ENCODE measurements around the gene HLF.

HLF gene

GRCh38 chr17:55274355-55275255, 9.8 kb downstream of the HLF start:
- DNase-seq (ENCODE audit: extremely low read depth in 1 of 2, low read depth in 1 of 2), result no peak

DNA sequence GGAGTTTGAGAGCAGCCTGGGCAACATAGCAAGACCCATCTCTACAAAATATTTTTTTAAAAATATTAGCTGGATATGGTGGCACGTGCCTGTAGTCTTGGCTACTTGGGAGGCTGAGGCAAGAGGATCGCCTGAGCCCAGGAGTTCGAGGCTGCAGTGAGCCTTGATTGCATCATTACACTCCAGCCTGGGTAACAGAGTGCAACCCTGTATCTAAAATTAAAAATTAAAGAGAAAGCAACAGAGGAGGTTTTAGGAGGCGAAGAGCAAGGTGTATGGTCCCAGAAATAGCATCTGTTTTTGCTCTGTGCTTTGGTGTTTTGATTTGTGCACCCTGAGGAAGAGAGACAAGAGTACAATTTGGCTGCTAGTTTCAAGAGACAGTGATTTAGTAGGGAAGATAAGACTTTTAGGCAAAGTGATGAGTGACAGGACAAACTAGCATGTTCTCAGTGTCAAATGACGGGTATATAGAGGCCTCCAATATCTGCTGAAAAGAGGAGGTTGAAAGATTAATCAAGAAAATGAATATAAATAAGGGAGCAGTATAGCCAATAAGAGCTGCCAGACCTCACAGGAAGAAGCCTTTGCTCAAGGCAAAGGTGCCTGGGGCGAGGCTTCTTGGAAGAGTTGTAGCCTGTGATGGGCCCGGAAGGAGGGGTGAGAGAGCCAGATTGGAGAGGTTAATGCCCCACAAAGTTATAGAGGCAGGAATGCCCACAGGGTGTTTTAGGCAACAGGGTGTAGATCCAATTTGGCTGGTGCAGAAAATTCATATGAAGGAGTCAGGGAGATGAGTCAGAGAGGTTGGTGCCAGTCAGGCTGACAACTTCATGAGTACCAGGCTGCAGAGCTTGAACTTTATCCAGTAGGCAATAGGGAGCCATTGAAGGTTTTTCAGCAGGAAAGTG, 11.4 kb downstream of the HLF start:
- no peak for DNase-seq (ENCODE audit: extremely low read depth in 1 of 2, low read depth in 1 of 2)

- DNase-seq (ENCODE audit: extremely low read depth in 1 of 2, low read depth in 1 of 2), result no peak
These were observed 13.6 kb downstream of the HLF start for GRCh38 chr17:55278173-55278961.

GRCh38 chr17:55279203-55279602, 14.4 kb downstream of the HLF start:
- no peak for DNase-seq (ENCODE audit: extremely low read depth in 1 of 2, low read depth in 1 of 2)

DNA sequence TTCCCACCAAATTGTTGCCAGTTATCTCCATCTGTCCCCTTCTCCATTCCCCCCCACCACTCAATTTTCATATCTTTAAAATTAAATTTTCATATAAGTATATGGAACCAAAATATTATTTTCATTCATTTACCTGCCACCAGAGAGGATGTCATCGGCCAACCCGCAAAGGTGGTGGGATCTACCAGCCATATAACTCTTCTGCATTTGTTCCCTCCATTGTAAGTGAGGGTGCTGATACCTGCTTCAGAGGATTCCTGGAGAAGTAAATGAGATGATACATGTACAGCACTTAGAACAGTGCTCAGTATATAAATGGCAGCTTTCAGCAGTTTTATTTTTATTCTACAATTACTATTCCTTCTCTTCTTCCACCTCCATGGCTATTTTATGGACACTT, 15.0 kb downstream of the HLF start:
- no peak for DNase-seq (ENCODE audit: extremely low read depth in 1 of 2, low read depth in 1 of 2)

GRCh38 chr17:55280212-55280611, 15.5 kb downstream of the HLF start:
- DNase-seq (ENCODE audit: extremely low read depth in 1 of 2, low read depth in 1 of 2), result no peak

DNA sequence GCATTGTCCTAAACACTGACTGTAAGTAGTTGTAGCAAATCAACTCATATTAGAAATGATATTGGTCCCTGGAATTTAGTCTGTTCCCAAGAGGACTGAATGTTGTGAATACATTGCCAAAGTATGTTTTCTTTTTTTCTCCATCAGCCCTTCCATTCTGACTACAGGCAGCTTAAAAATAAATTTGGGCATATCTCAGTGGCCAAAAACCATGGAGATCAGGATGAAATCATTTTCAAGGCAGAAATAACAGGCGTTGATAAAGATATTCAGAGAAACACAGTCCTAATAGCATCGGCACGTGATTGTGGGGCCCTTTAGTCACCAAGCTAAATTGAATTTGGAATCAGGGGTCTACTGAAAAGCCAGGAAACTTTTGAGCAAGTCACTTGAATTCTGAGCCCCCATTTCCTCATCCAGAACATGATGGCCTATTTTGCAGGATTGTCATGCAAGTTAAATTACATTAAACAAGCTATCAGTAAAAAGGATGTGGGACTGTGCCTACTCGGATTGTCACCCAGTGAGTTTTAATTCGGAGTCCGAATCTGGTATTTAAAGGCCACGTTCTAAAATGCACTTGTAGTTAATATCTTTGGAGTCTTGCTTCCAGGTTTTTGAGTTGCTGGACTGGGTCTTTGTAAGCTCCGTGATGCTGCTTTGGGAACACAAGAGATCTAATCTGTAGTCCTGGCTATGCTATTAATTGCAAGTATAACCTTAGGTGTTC, 17.1 kb downstream of the HLF start:
- no peak for DNase-seq (ENCODE audit: extremely low read depth in 1 of 2, low read depth in 1 of 2)

GRCh38 chr17:55282379-55282702, 17.6 kb downstream of the HLF start:
- no peak for DNase-seq (ENCODE audit: extremely low read depth in 1 of 2, low read depth in 1 of 2)

GRCh38 chr17:55282741-55283140, 18.0 kb downstream of the HLF start:
- DNase-seq (ENCODE audit: extremely low read depth in 1 of 2, low read depth in 1 of 2), result no peak

DNA sequence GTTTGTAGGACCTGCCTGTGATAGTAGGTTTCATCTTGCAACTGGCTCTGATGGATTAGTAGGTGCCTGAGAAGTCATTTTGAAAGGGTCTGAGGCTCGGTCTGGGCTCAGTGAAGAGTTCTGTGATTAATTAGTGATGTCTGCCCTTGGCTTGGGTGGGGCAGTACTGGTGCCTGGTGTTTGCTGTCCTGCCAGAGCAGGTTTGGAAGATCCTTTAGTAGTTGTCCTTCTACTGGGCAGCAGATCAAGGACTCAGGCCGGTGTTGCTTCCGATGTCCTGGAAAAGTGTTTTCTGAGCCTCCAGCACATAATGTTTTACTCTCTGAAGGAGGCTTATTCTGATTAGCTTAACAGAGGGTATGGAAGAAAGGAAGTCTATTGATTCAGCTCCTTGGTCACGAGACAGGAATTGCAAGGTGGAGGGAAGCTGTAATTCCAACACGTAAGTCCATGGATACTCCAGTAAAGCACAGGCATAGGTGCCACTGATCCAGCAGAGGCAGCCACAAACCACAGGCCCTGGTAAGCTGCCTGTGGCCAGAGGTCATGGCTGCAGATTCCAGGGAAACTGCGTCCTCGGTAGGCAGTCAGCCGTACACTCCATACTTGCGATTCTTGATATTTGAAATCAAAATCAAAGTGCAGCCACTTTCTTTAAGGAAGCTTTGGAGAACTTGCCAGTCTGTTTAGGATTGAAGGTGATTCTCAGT, 18.7 kb downstream of the HLF start:
- DNase-seq (ENCODE audit: extremely low read depth in 1 of 2, low read depth in 1 of 2), result no peak

DNA sequence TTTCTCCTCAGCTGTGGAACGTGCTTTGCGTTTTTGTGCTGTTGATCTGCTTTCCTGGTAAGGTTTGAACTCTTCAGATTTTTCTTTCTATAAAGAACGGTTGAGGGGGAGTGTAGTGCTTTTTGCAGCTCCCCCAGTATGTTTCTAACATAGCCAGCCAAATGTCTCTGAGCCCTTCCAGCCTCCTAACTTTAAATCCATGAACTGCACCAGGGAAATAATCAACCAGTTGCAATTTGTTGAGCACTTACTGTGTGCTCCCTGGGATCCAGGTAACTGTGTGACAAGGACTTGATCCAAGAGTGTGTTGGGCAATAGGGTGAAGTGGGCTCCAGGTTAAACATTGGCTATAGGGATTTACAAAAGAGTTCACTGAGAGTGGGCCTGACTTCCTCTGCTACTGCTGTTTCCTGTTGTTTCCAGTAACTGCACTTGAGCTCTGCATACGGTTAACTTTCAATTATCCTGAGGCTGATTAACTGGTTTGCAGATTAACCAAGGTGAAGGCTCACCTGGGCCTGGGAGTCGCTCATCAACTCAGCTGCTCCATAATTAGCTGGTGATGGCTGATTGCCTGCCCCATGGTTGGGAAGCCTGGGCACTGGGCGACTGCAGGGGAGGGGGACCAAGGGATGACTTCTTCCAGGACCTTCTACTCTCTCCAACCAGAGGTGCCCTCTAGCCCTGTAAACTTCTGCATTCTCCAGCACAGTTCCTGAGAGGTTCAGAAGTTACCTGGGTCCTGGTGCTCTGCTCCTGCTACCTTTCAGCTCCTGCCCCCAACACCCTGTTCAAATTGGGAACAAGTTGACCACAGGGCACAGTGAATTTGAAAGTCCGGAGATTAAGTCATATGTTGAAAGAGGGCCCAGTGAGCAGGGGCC, 19.5 kb downstream of the HLF start:
- DNase-seq (ENCODE audit: extremely low read depth in 1 of 2, low read depth in 1 of 2), result no peak

GRCh38 chr17:55284944-55285339, 20.2 kb downstream of the HLF start:
- no peak for DNase-seq (ENCODE audit: extremely low read depth in 1 of 2, low read depth in 1 of 2)

DNA sequence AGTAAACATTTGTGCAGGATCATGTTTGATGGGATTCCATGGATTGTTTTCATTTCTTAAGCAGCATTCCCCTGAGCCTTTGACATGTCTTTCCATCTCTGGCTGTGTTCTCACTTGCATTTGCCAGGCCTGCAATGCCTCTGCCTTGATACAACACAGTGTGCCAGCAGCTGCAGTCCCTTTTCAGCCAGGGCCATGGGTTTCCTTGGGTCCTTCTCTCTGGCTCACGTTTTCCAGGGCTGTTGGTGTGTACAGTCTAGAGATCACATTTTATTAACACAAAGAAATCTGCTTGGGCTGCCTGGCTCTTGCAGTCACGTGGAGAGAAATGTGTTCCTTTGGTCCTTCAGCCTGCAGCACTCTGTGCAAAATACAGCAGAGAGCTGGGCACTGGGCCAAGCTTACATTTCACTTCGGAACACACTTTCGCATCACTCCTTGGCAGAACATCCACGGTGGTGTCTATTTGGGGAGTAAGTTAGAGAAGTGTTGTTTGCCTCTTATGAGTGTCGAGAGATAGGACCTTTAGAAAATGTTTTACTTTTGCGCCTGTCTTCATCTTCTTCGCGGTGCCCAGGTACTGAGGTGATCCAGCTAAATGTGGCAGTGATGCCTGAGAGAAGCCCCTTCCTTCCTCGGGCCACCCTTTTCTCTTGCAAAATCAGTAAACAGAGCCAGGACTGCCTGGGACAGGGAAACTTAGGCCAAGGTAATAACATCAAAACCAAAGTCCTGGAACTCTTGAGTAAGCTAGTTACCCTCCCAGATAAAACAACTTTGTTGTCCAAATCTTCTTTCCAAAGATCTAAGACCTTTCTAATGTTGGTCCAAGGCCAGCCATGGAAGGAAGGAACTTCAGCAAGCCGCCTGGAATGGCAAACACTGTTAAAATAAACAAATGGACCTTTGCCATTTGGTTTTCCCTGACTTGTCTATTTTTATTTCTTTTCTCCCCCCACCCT, 20.9 kb downstream of the HLF start:
- DNase-seq (ENCODE audit: extremely low read depth in 1 of 2, low read depth in 1 of 2), result no peak

DNA sequence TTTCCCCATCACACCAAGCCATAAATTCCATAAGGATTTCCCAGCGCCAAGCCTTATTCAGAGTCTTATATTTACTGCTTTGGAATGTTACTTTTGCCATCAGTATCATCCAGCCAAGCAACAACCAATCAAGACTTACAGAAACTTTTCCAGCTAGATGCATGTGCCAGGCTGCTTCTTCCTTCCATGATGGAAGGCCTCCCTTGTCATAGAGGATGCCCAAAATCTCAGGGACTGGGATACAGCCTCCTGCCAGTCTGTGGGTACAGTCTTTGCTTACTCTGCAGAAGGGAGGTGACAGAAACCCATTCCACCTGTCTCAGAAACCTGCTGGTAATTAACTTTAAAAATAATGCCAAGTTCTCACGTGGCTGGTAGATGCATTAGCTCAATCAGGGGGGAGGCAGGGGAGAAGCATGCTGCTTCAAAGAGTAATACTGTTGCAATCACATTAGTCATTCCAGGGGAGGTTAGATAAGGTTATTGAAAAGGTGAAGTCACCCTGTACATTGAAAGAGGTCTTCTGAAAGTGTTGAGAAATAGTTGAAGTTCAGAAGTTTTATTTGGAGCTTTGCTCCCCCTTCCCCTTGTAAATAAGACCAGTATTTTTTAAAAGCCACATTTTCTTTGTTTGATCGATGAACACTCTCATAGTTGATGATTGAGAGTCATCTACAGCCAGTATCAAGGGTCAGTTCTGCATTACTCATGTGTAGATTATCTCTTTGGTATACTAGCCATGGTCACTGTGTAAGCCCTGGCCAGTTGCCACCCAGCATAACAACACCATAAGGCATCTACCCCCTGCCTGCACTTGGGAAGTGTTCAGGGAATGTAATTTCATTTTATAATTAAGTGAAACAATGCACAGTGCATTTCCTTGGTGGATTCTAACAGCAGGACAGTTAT, 22.2 kb downstream of the HLF start:
- no peak for DNase-seq (ENCODE audit: extremely low read depth in 1 of 2, low read depth in 1 of 2)

DNA sequence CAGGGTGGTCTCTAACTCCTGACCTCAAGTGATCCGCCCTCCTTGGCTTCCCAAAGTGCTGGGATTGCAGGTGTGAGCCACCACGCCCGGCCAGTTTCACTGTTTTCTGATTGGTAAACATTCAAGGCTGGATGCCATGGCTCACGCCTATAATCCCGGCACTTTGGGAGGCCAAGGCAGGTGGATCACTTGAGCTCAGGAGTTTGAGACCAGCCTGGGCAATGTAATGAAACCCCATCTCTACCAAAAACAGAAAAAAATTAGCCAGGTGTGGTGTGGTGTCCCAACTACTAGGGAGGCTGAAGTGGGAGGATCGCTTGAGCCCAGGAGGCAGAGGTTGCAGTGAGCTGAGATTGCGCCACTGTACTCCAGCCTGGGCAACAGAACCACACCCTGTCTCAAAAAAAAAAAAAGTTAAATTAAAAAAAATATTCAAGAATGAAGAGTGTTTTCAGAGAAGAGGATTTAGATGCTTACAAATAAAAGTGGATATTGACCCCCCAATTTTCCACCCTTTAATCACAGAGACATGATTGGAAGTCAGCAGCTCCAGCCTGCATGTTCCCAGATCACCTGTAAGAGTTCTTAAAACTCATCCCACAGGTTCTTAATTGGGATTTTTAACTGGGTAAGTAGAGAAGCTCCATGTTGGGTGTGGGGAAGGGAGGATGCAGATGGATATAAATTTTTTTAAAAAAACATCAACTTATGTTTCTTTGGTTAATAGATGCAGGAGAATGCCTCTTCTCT, 23.8 kb downstream of the HLF start:
- DNase-seq (ENCODE audit: extremely low read depth in 1 of 2, low read depth in 1 of 2), result no peak

GRCh38 chr17:55289106-55289446, 24.3 kb downstream of the HLF start:
- no peak for DNase-seq (ENCODE audit: extremely low read depth in 1 of 2, low read depth in 1 of 2)

Measured in stimulated activated CD8-positive, alpha-beta memory T cell treated with anti-CD3 and anti-CD28 coated beads, Interleukin-7, amount 100 ng/mL, for 48 hours (primary cell).